GM18526 (cell line): ENCODE data around the gene CALB2.

Experiments
- POLR2A ChIP-seq: IDR thresholded peaks from 3 replicates; pipeline ENCODE4 v1.6.1; 2011; ENCODE audit not compliant: insufficient read length; ENCODE audit errors: extremely low read depth

The CALB2 gene

DNA sequence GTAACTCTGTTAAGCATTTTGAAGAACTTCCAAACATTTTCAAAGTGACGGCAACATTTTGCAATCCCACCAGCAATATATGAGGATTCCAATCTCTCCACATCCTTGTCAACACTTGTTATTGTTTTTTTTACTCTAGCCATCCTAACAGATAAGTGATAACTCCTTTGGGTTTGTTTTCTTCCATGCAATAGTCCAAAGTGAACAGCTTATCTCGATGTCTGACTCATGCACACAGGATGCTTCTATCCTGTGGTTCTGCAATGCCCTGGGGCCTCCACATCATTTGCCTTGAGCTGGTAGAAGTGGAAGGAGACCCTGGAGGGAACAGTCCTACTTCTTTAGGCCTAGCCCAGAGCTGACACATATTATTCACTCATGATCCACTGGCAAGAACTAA, 70.4 kb downstream of the CALB2 start:
- no peak for TF ChIP-seq POLR2A

DNA sequence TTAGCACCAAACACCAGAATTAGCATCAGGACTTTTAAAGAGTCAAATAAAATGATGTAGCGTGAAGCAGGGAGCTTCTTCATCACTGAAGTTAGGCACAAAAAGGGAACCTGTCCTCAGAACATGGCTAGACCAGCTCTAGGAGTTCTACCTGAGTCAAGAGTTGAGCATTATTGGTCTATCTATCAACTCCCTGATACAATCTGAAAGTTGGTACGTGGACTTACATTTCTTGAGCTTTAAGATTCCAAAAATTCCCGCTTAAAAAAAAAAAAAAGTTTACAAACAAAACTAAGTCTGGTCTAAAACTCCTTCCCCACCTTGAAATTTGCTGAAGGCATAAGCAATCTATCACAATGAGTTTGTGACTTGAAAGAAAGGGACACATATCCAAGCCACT, 71.1 kb downstream of the CALB2 start:
- TF ChIP-seq POLR2A = no peak

DNA sequence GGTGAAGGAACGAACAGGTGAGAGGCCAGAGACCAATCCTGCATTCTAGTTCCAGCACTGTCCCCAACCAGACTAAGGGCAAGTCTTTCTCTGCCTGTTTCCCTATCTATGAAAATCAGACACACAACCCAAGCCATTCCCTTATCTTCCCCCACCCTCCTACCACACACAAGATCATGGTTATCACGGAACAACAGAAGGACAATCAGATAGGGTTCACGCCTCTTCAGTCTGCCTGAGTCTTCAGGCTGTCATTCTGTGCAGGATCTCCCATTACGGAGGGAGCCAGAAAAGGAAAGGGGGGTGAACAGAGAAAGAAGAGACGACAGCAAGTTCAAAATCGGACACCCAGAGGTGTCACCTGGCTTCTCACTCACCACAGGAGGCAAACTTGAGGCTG, 72.2 kb downstream of the CALB2 start:
- no peak for TF ChIP-seq POLR2A

DNA sequence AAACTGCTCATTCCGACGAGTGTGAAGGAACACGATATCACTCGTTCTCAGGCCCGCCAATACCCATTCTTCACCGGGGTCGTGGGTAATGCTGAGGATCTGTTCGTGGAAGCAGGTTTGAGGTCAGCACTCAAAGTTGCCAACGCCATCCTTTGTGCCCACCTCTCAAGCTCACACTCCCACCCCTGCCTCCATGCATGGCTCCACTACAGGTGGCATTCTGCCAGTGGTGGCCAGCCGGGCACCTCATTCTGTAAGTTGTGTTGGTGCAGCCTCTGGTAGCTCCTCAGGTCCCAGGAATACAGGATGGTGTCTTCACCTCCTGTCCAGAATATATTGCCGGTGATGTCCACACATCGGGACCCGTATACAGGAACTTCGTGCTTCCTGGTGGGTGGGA, 72.7 kb downstream of the CALB2 start:
- TF ChIP-seq POLR2A = no peak

DNA sequence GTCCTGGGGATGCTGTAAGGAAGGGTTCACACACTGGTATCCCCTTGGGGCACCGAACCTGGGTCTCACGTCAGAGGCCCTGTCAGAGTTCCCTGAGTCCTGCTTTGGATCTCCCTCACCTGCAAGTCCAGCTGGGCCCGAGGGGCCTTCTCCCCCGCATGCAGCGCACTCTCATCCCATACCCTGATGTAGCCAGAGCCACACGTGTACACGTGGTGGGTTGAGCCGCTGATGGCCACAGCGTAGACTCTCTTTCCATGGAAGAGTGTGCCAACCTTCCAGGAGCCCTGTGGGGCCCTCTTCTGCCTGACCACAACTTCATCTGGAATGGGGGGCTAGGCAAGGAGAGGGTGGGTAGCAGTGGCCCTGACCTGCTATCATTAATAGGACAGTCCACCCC, 73.5 kb downstream of the CALB2 start:
- TF ChIP-seq POLR2A = no peak

DNA sequence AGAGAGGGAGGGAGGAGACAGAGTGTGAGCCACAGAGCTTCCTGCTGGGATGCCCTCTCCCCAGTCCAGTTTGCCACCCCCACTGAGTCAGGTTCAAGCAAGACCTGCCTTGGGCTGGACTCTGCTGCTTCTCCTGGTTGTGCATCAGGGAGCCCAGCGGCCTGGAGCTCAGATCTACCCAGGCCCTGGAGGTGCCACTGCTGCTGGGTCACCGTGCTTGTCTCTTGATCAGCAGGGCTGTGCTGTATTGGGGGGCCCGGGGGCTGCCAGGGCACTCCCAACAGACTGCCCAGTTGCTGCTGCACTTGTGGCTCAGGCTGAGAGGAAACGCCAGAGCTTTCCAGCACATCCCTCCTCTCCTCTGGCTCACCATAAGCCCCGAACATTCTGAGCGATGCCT, 74.4 kb downstream of the CALB2 start:
- no peak for TF ChIP-seq POLR2A

DNA sequence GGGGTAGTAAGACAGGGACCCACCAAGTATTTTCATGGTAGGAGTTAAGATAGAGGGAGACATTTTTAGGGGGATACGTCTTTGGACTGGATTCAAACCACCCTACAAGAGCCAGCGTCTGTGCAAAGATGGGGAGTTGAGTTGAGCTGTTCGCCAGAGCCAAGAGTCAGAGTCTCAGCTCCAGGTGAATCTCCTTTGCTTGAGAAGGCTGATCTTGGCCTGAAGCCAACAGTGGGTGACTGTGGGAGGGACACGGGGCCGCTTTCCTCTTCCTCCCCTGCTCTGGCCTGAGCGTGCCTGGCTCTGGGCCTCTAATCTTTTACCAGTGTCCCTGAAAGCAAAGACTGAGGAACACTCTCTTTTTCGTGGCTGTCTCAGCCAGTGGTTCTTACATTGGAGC, 78.0 kb downstream of the CALB2 start:
- TF ChIP-seq POLR2A = no peak

- TF ChIP-seq POLR2A = no peak
These were observed 81.0 kb downstream of the CALB2 start for GRCh38 chr16:71439523-71439922.
